WTC11 (cell line): ENCODE measurements around the gene CRLF1. TPM values are rescaled to one million over a fixed set of nuclear protein-coding genes. Genes with fewer than 3 reads are reported as not detected.
A peak's percentile ranks its signal among the peaks of the same experiment; 100 is the strongest.

Experiments
- ATAC-seq: fragments of 200-7000 bp; cut with Tn5 transposase; 2 replicates; pipeline ENCODE4 v1.10.0; 2021; ENCODE audit warnings: mild to moderate bottlenecking, moderate library complexity
- CTCF ChIA-PET: fragments of 300-600 bp; sonication (Branson Sonifier 250); formaldehyde crosslinking; loops from one replicate; lab custom pipeline; 2021; ENCODE audit warnings: antibody characterized with exemption; lab: Charles Lee
- POLR2A ChIA-PET: fragments of 350-600 bp; sonication (Branson Sonifier 250); formaldehyde crosslinking; loops from one replicate; lab custom pipeline; 2021; ENCODE audit warnings: antibody characterized with exemption; lab: Charles Lee
- DNase-seq: peaks from one replicate; pipeline ENCODE4 v3.0.0; 2021; ENCODE audit warnings: low spot score
- H3K27ac Mint-ChIP-seq: 2 replicates; pipeline ENCODE4 v1.8.0; 2021; ENCODE audit warnings: mixed read lengths
- H3K27me3 Mint-ChIP-seq: 2 replicates; pipeline ENCODE4 v1.8.0; 2021; ENCODE audit warnings: low read depth, mild to moderate bottlenecking, moderate library complexity, mixed read lengths
- H3K36me3 Mint-ChIP-seq: 2 replicates; pipeline ENCODE4 v1.8.0; 2021; ENCODE audit warnings: mixed read lengths
- H3K4me1 Mint-ChIP-seq: 2 replicates; pipeline ENCODE4 v1.8.0; 2022; ENCODE audit warnings: mixed read lengths
- H3K4me3 Mint-ChIP-seq: 2 replicates; pipeline ENCODE4 v1.8.0; 2021; ENCODE audit warnings: mild to moderate bottlenecking, moderate library complexity, mixed read lengths
- H3K9me3 Mint-ChIP-seq: 2 replicates; pipeline ENCODE4 v1.8.0; 2021; ENCODE audit warnings: mixed read lengths
- CREB1 ChIP-seq: sonication (generic); formaldehyde crosslinking; IDR thresholded peaks from 2 replicates; pipeline ENCODE4 v1.8.0; 2023; ENCODE audit warnings: mild to moderate bottlenecking, missing genetic modification reagents
- ELF4 ChIP-seq: sonication (generic); formaldehyde crosslinking; IDR thresholded peaks from 2 replicates; pipeline ENCODE4 v1.8.1; 2022; ENCODE audit warnings: low read depth, mild to moderate bottlenecking, moderate library complexity, missing genetic modification reagents
- ESRRA ChIP-seq: sonication (generic); formaldehyde crosslinking; IDR thresholded peaks from 2 replicates; pipeline ENCODE4 v1.8.1; 2022; ENCODE audit warnings: mild to moderate bottlenecking, missing genetic modification reagents, borderline replicate concordance
- FOXJ3 ChIP-seq: sonication (generic); formaldehyde crosslinking; IDR thresholded peaks from 2 replicates; pipeline ENCODE4 v1.9.0; 2021; ENCODE audit warnings: missing genetic modification reagents, mild to moderate bottlenecking, borderline replicate concordance
- GTF2I ChIP-seq: fragments of 250-450 bp; sonication (Bioruptor Pico); conservative IDR thresholded peaks from 2 replicates; pipeline ENCODE4 v1.4.0; 2021; ENCODE audit warnings: mild to moderate bottlenecking
- IRF2 ChIP-seq: sonication (generic); formaldehyde crosslinking; IDR thresholded peaks from 2 replicates; pipeline ENCODE4 v1.8.0; 2022; ENCODE audit warnings: low read depth, missing genetic modification reagents, borderline replicate concordance
- JUN ChIP-seq: sonication (generic); formaldehyde crosslinking; IDR thresholded peaks from 2 replicates; pipeline ENCODE4 v1.8.0; 2023; ENCODE audit warnings: mild to moderate bottlenecking, missing genetic modification reagents
- PRRX2 ChIP-seq: fragments of 250-450 bp; sonication (Bioruptor Pico); IDR thresholded peaks from 2 replicates; pipeline ENCODE4 v1.8.0; 2021; ENCODE audit warnings: mild to moderate bottlenecking
- SMAD3 ChIP-seq: sonication (generic); formaldehyde crosslinking; IDR thresholded peaks from 2 replicates; pipeline ENCODE4 v1.8.0; 2022; ENCODE audit warnings: missing genetic modification reagents, mild to moderate bottlenecking, borderline replicate concordance
- SMAD4 ChIP-seq: sonication (generic); formaldehyde crosslinking; IDR thresholded peaks from 2 replicates; pipeline ENCODE4 v1.8.0; 2022; ENCODE audit warnings: mild to moderate bottlenecking, missing genetic modification reagents
- ZNF232 ChIP-seq: sonication (generic); formaldehyde crosslinking; IDR thresholded peaks from 2 replicates; pipeline ENCODE4 v1.8.0; 2022; ENCODE audit warnings: mild to moderate bottlenecking, missing genetic modification reagents
- ZNF396 ChIP-seq: fragments of 250-450 bp; sonication (Bioruptor Pico); IDR thresholded peaks from 2 replicates; pipeline ENCODE4 v1.8.0; 2021; ENCODE audit warnings: mild to moderate bottlenecking, moderate library complexity, borderline replicate concordance
- ZNF423 ChIP-seq: fragments of 250-450 bp; sonication (Bioruptor Pico); IDR thresholded peaks from 2 replicates; pipeline ENCODE4 v2.1.2; 2022; ENCODE audit warnings: mild to moderate bottlenecking, moderate library complexity
- total RNA-seq: library from RNA; stranded (reverse); gene quantifications from 3 replicates; pipeline ENCODE4 v1.2.3, GENCODE V29; 2021
- TF ChIP-seq, protein P1 (sequence below): sonication (generic); formaldehyde crosslinking; IDR thresholded peaks from 2 replicates; pipeline ENCODE4 v1.8.0; 2022; ENCODE audit warnings: mild to moderate bottlenecking, missing genetic modification reagents
- TF ChIP-seq, protein P2 (sequence below): fragments of 250-450 bp; sonication (Bioruptor Pico); conservative IDR thresholded peaks from 2 replicates; pipeline ENCODE4 v1.9.0; 2021; ENCODE audit warnings: mild to moderate bottlenecking
- TF ChIP-seq, protein P3 (sequence below): sonication (generic); formaldehyde crosslinking; IDR thresholded peaks from 2 replicates; pipeline ENCODE4 v1.8.0; 2023; ENCODE audit warnings: mild to moderate bottlenecking, missing genetic modification reagents
- TF ChIP-seq, protein P4 (sequence below): sonication (generic); formaldehyde crosslinking; conservative IDR thresholded peaks from 2 replicates; pipeline ENCODE4 v1.8.1; 2023; ENCODE audit warnings: mild to moderate bottlenecking, low read depth, missing genetic modification reagents, moderate library complexity
- TF ChIP-seq, protein P5 (sequence below): sonication (generic); formaldehyde crosslinking; IDR thresholded peaks from 2 replicates; pipeline ENCODE4 v1.8.1; 2022; ENCODE audit warnings: missing genetic modification reagents, borderline replicate concordance
- TF ChIP-seq, protein P6 (sequence below): sonication (generic); formaldehyde crosslinking; IDR thresholded peaks from 2 replicates; pipeline ENCODE4 v1.8.1; 2023; ENCODE audit warnings: mild to moderate bottlenecking, missing genetic modification reagents, moderate library complexity

Gene CRLF1
- total RNA-seq, 1 experiment from 2014 or later = 36.4 TPM

DNA sequence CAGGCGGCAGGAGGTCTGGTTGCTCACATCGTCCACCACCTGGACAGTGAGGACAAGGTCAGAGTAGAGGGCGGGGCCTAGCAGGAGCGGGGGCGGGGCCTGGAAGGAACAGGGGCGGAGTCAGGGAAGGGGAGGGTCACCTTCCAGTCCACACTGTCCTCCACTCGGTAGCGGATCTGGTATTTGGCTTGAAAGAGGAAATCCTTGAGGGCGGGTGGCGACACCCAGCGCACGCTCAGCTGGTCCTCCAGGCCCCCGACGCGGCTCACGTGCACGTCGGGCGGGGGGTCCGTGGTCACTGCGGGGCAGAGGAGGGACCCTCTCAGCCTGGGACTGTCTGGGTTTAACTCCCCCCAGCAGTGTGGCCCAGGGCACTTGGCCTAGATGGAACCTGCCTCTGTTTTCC is 9.8 kb downstream of the CRLF1 start:
- ChIA-PET POLR2A (no interaction called here), CTCF (interaction anchor here (2.0 to 4.2 kb wide), 2 partner anchors 76 to 78 kb away, joined by 5 to 13 read pairs; partner anchors contain the start of gene ELL)
- H3K4me3 Mint-ChIP-seq = peak overlapping the region; percentile 2; the same call in 1 of the 2 replicates

DNA sequence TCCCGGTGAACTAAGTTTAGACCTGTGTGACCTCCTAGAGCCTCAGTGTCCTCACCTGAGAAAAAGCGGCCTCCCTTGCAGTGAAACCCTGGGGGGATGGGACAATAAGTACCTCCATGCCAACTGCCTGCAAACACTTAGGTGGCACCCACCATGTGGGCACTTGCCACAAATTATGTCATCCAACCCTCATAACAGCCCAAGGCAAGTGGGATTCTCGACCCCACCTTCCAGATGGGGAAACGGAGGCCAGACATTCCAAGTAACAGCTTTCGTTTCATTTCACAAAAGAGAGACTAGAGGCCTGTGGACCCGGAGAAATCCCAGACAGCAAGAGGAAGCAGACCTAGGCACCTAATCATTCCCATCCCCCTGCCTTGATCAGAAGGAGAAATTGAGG is 11.1 kb downstream of the CRLF1 start:
- H3K9me3 Mint-ChIP-seq = no peaks in the 10 kb centered on the region
- peaks cover 16% of the 10 kb centered on the region for H3K27me3 Mint-ChIP-seq
- POLR2A ChIA-PET = no interaction called here
- CTCF ChIA-PET = interaction anchor here (0.6 to 4.2 kb wide), 4 partner anchors 45 to 156 kb away, joined by 3 to 13 read pairs (median 10); partner anchors contain the start of gene ELL
- DNase-seq (no peak), ATAC-seq (no peak)
- H3K36me3 Mint-ChIP-seq = 0 out of 2 replicates have a peak, but pooled peaks cover 3% of the 10 kb centered on the region
- peak overlapping the region; percentile 46 for H3K4me3 Mint-ChIP-seq
- TF ChIP-seq, protein P1, sequence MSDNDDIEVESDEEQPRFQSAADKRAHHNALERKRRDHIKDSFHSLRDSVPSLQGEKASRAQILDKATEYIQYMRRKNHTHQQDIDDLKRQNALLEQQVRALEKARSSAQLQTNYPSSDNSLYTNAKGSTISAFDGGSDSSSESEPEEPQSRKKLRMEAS (CRISPR knock-in tag) = no peak
- 0 out of 2 replicates have a peak, but pooled peaks have one; percentile 47 for TF ChIP-seq SMAD3 (CRISPR knock-in tag)
- peaks cover 48% of the 10 kb centered on the region for H3K4me1 Mint-ChIP-seq
- H3K27ac Mint-ChIP-seq = no peak overlapping the region

More for the DNA sequence above, 9.8 kb downstream of the CRLF1 start:
- peak; percentile 90 for DNase-seq
- peak; percentile 59 for ATAC-seq
- Mint-ChIP-seq H3K27me3 (peaks cover 29% of the 10 kb centered on the region), H3K4me1 (peaks cover 42% of the 10 kb centered on the region), H3K36me3 (no peaks in the 10 kb centered on the region), H3K9me3 (no peaks in the 10 kb centered on the region), H3K27ac (0 out of 2 replicates have a peak overlapping the region, but pooled peaks have one; percentile 20)
- 0 out of 2 replicates have a peak, but pooled peaks have one; percentile 7 for TF ChIP-seq ZNF423 (CRISPR knock-in tag)
- TF ChIP-seq, protein P2, sequence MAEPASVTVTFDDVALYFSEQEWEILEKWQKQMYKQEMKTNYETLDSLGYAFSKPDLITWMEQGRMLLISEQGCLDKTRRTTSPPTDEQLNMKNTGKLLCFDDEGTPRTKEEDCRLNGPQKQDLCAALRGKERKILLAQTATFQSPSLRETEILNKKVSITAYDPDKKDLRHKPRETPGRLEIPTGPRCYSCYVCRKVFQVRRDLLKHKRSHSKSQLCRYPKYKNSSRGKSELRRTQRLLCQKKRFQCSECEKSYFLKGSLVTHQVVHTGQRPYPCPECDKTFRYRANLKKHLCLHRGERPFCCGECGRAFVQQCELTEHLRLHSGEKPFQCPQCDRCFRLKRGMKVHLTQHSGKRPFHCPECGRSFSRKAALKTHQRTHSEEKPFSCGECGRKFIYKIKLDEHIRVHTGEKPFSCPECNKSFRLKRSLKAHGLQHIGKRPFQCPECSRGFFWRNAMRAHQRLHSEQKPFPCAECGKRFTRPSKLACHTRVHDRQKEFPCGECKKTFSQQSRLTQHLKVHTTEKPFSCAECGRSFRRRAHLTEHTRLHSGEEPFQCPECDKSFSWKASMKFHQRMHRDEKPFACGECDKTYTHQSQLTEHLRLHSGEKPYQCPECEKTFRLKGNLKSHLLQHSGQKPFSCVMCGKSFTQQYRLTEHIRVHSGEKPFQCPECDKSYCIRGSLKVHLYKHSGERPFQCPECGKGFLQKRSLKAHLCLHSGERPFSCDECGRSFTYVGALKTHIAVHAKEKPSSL (CRISPR knock-in tag) = no peak

DNA sequence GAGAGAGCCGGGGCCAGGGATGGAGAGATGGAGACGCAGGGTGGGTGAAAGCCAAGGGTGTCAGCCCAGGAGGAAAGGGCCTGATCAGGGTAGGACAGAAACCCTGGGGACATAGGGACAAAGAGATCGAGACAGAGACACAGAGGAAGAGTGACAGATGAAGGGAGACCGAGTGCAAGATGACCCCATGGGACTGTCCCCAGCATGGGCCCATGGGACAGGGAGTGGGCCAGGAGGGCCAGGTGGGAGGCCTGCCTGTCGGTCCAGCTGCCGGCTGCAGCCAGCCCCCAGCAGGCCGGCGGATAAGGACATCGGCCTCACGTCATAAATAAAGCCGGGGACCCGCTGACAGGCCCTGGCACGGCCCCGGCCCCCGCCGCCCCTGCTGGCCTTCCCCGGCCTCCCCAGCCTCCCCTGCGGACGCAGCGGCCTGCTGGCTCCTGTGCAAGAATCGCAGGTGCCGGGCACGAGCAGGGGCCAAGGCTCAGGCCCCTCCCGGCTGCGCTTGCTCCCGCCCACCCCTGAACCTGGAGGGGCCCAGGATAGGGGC is 11.7 kb downstream of the CRLF1 start:
- ATAC-seq (no peak), DNase-seq (peak; percentile 37)
- H3K27ac Mint-ChIP-seq = peak overlapping the region; percentile 94
- H3K36me3 Mint-ChIP-seq = 0 out of 2 replicates have a peak, but pooled peaks cover 3% of the 10 kb centered on the region
- ChIA-PET POLR2A (interaction anchor here (1.0 to 1.9 kb wide), 2 partner anchors 13 to 18 kb away, joined by 3 to 8 read pairs; partner anchors contain the start of gene TMEM59L), CTCF (interaction anchor here (0.6 to 4.2 kb wide), 13 partner anchors 24 to 182 kb away, joined by 3 to 26 read pairs (median 8); partner anchors contain the start of genes ELL and UBA52)
- peaks cover 10% of the 10 kb centered on the region for H3K27me3 Mint-ChIP-seq
- H3K4me3 Mint-ChIP-seq = peak overlapping the region; percentile 77
- no peaks in the 10 kb centered on the region for H3K9me3 Mint-ChIP-seq
- H3K4me1 Mint-ChIP-seq = peaks cover 50% of the 10 kb centered on the region
- TF ChIP-seq JUN (no peak), SMAD4 (CRISPR knock-in tag) (no peak), CREB1 (CRISPR knock-in tag) (no peak), IRF2 (no peak), ESRRA (CRISPR knock-in tag) (no peak), ZNF232 (no peak), GTF2I (CRISPR knock-in tag) (no peak), FOXJ3 (CRISPR knock-in tag) (no peak), ZNF396 (no peak), ELF4 (CRISPR knock-in tag) (no peak), PRRX2 (CRISPR knock-in tag) (no peak)
- TF ChIP-seq, protein P3, sequence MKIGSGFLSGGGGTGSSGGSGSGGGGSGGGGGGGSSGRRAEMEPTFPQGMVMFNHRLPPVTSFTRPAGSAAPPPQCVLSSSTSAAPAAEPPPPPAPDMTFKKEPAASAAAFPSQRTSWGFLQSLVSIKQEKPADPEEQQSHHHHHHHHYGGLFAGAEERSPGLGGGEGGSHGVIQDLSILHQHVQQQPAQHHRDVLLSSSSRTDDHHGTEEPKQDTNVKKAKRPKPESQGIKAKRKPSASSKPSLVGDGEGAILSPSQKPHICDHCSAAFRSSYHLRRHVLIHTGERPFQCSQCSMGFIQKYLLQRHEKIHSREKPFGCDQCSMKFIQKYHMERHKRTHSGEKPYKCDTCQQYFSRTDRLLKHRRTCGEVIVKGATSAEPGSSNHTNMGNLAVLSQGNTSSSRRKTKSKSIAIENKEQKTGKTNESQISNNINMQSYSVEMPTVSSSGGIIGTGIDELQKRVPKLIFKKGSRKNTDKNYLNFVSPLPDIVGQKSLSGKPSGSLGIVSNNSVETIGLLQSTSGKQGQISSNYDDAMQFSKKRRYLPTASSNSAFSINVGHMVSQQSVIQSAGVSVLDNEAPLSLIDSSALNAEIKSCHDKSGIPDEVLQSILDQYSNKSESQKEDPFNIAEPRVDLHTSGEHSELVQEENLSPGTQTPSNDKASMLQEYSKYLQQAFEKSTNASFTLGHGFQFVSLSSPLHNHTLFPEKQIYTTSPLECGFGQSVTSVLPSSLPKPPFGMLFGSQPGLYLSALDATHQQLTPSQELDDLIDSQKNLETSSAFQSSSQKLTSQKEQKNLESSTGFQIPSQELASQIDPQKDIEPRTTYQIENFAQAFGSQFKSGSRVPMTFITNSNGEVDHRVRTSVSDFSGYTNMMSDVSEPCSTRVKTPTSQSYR (CRISPR knock-in tag) = no peak
- TF ChIP-seq, protein P4, sequence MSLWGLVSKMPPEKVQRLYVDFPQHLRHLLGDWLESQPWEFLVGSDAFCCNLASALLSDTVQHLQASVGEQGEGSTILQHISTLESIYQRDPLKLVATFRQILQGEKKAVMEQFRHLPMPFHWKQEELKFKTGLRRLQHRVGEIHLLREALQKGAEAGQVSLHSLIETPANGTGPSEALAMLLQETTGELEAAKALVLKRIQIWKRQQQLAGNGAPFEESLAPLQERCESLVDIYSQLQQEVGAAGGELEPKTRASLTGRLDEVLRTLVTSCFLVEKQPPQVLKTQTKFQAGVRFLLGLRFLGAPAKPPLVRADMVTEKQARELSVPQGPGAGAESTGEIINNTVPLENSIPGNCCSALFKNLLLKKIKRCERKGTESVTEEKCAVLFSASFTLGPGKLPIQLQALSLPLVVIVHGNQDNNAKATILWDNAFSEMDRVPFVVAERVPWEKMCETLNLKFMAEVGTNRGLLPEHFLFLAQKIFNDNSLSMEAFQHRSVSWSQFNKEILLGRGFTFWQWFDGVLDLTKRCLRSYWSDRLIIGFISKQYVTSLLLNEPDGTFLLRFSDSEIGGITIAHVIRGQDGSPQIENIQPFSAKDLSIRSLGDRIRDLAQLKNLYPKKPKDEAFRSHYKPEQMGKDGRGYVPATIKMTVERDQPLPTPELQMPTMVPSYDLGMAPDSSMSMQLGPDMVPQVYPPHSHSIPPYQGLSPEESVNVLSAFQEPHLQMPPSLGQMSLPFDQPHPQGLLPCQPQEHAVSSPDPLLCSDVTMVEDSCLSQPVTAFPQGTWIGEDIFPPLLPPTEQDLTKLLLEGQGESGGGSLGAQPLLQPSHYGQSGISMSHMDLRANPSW (CRISPR knock-in tag) = no peak
- TF ChIP-seq, protein P5, sequence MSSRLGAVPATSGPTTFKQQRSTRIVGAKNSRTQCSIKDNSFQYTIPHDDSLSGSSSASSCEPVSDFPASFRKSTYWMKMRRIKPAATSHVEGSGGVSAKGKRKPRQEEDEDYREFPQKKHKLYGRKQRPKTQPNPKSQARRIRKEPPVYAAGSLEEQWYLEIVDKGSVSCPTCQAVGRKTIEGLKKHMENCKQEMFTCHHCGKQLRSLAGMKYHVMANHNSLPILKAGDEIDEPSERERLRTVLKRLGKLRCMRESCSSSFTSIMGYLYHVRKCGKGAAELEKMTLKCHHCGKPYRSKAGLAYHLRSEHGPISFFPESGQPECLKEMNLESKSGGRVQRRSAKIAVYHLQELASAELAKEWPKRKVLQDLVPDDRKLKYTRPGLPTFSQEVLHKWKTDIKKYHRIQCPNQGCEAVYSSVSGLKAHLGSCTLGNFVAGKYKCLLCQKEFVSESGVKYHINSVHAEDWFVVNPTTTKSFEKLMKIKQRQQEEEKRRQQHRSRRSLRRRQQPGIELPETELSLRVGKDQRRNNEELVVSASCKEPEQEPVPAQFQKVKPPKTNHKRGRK (CRISPR knock-in tag) = no peak
- TF ChIP-seq, protein P6, sequence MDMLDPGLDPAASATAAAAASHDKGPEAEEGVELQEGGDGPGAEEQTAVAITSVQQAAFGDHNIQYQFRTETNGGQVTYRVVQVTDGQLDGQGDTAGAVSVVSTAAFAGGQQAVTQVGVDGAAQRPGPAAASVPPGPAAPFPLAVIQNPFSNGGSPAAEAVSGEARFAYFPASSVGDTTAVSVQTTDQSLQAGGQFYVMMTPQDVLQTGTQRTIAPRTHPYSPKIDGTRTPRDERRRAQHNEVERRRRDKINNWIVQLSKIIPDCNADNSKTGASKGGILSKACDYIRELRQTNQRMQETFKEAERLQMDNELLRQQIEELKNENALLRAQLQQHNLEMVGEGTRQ = no peak
